ENCODE data around the gene SLC1A2.

SLC1A2 gene

DNA sequence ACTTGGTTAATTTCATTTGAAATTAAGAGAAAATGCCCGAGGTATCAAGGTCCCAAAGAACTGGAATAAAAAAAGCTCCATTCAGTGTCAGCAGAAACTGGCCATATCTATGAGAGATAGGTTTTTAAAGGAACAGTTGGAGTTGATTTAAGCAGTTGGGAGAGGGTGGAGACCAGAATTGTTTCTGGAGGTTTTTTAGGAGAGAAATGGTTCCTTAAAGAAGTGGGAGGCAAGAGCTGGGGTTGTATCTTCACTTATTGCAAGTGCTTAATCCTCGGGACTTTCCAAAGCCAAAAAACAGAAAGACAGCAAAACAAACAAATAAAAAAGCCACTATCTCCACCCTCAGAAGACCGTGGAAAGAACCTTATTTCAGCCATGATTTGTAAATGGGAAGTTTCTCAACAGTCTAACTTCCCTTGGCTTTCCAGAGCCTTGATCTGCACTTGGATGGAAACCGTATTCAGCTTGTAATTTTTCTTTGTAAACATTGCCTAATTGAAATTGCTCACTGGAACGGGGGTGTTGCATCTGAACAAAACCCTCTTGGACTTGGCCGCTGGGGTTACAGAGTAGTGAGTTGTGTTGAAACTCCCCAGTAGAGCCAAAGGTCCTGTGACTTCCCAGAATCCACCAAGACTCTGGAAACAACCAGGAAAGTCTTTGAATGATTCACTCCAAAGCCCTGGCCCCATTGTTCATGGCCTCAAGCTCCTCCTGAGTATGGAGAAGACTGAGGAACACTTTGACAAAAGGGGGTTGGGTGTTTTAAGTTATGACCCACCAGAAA, 115.6 kb downstream of the SLC1A2 start:
- CTCF ChIA-PET, result interaction anchor here (3.5 kb wide), 1 partner anchor 8 kb away, joined by 12 read pairs; no protein-coding TSS in a partner anchor
- POLR2A ChIA-PET, result no interaction called here
- DNase-seq (ENCODE audit: extremely low spot score), result no peak
- no peak for TF ChIP-seq SP1 (IDR thresholded peaks at IDR 0.05)
- TF ChIP-seq, protein P1, sequence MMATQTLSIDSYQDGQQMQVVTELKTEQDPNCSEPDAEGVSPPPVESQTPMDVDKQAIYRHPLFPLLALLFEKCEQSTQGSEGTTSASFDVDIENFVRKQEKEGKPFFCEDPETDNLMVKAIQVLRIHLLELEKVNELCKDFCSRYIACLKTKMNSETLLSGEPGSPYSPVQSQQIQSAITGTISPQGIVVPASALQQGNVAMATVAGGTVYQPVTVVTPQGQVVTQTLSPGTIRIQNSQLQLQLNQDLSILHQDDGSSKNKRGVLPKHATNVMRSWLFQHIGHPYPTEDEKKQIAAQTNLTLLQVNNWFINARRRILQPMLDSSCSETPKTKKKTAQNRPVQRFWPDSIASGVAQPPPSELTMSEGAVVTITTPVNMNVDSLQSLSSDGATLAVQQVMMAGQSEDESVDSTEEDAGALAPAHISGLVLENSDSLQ (IDR thresholded peaks at IDR 0.05), result no peak
- no peak for TF ChIP-seq FOXM1 (IDR thresholded peaks at IDR 0.05; ENCODE audit: borderline replicate concordance)
- no peak for TF ChIP-seq SUZ12 (IDR thresholded peaks at IDR 0.05)
- TF ChIP-seq FOXA1 (IDR thresholded peaks at IDR 0.05), result no peak
- no peak for TF ChIP-seq LEF1 (IDR thresholded peaks at IDR 0.05; ENCODE audit: borderline replicate concordance)
- no peak for TF ChIP-seq NFRKB (IDR thresholded peaks at IDR 0.05)
- no peak for TF ChIP-seq L3MBTL2 (conservative IDR thresholded peaks at IDR 0.05)
- TF ChIP-seq ARNT (IDR thresholded peaks at IDR 0.05), result no peak
- TF ChIP-seq ZNF384 (IDR thresholded peaks at IDR 0.05), result no peak

DNA sequence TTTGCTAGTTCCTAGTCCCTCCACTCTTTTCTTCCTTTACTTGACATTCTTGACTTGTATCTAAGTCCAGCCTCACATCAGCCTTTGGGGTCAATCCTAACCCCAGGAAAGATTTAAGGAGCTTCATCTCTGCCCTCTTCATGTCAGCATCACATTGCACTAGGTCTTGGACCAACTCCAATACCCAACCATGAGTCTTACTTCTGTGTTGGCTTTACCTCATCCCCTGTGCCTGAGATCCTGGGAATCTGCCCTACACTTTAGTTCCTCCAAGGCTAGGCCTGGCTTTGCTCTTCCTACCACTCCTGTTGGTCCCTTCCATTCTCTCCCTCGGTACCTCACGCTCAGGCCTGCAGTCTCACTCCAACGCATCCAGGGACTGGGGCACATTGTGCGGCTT, 117.0 kb downstream of the SLC1A2 start:
- DNase-seq (ENCODE audit: extremely low spot score), result no peak
- TF ChIP-seq SP1 (IDR thresholded peaks at IDR 0.05) (no peak), SUZ12 (IDR thresholded peaks at IDR 0.05) (no peak), ELF4 (IDR thresholded peaks at IDR 0.05) (no peak), FOXA1 (IDR thresholded peaks at IDR 0.05) (no peak), ARNT (IDR thresholded peaks at IDR 0.05) (no peak)
- POLR2A ChIA-PET, result no interaction called here
- CTCF ChIA-PET, result no interaction called here

DNA sequence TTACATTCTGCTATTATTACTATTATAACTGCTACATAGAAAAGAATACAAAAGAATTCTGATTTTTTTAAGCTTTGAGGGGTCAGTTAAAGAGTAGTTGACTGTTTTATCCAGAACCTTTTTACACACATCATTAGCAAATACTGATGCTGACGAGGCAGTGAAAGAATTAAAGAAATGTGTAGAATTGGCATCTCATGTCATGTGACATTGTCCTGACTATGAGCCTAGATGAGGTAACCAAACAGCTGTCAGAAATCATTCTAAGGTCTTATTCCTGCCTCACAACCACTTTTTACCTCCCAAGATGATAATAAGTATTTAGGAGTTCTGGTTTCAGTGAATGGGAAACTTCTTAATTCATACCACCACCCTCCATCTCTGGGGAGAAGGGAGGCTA, 121.0 kb downstream of the SLC1A2 start:
- ChIA-PET CTCF (interaction anchor here (0.7 kb wide), 1 partner anchor 144 kb away, joined by 4 read pairs; no protein-coding TSS in a partner anchor), POLR2A (no interaction called here)
- TF ChIP-seq CTBP1 (IDR thresholded peaks at IDR 0.05; ENCODE audit: borderline replicate concordance), result no peak
- TF ChIP-seq ARNT (IDR thresholded peaks at IDR 0.05), result no peak
- no peak for TF ChIP-seq FOXA1 (IDR thresholded peaks at IDR 0.05)
- TF ChIP-seq L3MBTL2 (conservative IDR thresholded peaks at IDR 0.05), result no peak
- TF ChIP-seq, protein P1 (IDR thresholded peaks at IDR 0.05), result no peak
- no peak for TF ChIP-seq ZNF384 (IDR thresholded peaks at IDR 0.05)
- no peak for TF ChIP-seq BHLHE40 (IDR thresholded peaks at IDR 0.05; ENCODE audit: borderline replicate concordance)
- no peak for TF ChIP-seq FOXM1 (IDR thresholded peaks at IDR 0.05; ENCODE audit: borderline replicate concordance)
- DNase-seq (ENCODE audit: extremely low spot score), result no peak

DNA sequence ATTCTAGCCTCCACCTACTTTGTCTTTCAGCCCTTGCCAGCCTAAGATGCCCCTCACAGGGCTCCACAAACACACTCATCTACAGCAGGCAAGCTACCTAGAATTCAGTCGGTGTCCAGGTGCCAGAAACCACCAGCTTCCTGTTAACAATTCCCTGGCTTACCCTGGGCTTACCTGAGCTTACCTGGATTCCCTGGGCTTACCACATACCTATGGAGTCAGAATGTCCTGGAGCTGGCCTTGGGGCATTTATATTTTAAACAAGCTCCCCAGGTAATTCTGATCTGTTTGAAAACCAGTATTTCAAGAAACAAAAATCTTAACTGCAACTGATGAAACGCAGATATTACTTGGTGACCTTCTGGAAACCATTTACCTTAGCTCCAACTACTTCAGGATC, 123.6 kb downstream of the SLC1A2 start:
- no peak for TF ChIP-seq ARNT (IDR thresholded peaks at IDR 0.05)
- no peak for TF ChIP-seq L3MBTL2 (conservative IDR thresholded peaks at IDR 0.05)
- TF ChIP-seq LEF1 (IDR thresholded peaks at IDR 0.05; ENCODE audit: borderline replicate concordance), result no peak
- TF ChIP-seq CTBP1 (IDR thresholded peaks at IDR 0.05; ENCODE audit: borderline replicate concordance), result no peak
- TF ChIP-seq BHLHE40 (IDR thresholded peaks at IDR 0.05; ENCODE audit: borderline replicate concordance), result no peak
- no peak for TF ChIP-seq FOXM1 (IDR thresholded peaks at IDR 0.05; ENCODE audit: borderline replicate concordance)
- no peak for TF ChIP-seq FOXA1 (IDR thresholded peaks at IDR 0.05)
- TF ChIP-seq ELF4 (IDR thresholded peaks at IDR 0.05), result no peak
- TF ChIP-seq SP1 (IDR thresholded peaks at IDR 0.05), result no peak
- TF ChIP-seq NFRKB (IDR thresholded peaks at IDR 0.05), result no peak
- no peak for TF ChIP-seq TARDBP (IDR thresholded peaks at IDR 0.05)
- no peak for TF ChIP-seq HDGF (IDR thresholded peaks at IDR 0.05; ENCODE audit: borderline replicate concordance)
- no peak for TF ChIP-seq SUZ12 (IDR thresholded peaks at IDR 0.05)
- TF ChIP-seq, protein P1 (IDR thresholded peaks at IDR 0.05), result no peak
- no peak for TF ChIP-seq FOXK2 (IDR thresholded peaks at IDR 0.05)
- DNase-seq (ENCODE audit: extremely low spot score), result no peak
- POLR2A ChIA-PET, result no interaction called here
- CTCF ChIA-PET, result interaction anchor here (2.9 kb wide), 1 partner anchor 10 kb away, joined by 12 read pairs; no protein-coding TSS in a partner anchor

DNA sequence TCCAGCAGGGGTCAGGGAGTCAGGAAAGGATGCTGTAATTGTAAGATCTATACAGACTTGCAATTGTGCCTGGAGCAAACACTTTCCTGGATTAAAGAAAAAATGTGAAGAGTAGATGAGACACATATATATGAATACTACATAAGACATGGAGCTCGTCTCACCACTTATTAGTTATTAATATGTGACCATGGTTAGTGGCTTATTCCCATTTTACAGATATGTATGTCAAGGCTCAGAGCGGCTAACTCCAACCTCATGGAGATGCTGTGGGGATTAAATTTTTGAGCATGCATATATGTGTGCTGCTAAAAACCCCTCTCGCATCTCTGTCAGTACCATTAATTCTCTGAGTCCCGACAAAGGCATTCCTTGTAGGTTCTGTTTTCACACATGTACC, 125.7 kb downstream of the SLC1A2 start:
- CTCF ChIA-PET, result no interaction called here
- TF ChIP-seq HDGF (IDR thresholded peaks at IDR 0.05; ENCODE audit: borderline replicate concordance), result no peak
- no peak for TF ChIP-seq NFRKB (IDR thresholded peaks at IDR 0.05)
- TF ChIP-seq LEF1 (IDR thresholded peaks at IDR 0.05; ENCODE audit: borderline replicate concordance), result no peak
- no peak for TF ChIP-seq ARNT (IDR thresholded peaks at IDR 0.05)
- no peak for TF ChIP-seq SP1 (IDR thresholded peaks at IDR 0.05)
- no peak for TF ChIP-seq CTBP1 (IDR thresholded peaks at IDR 0.05; ENCODE audit: borderline replicate concordance)
- TF ChIP-seq L3MBTL2 (conservative IDR thresholded peaks at IDR 0.05), result no peak
- TF ChIP-seq ZNF384 (IDR thresholded peaks at IDR 0.05), result no peak
- no peak for TF ChIP-seq FOXM1 (IDR thresholded peaks at IDR 0.05; ENCODE audit: borderline replicate concordance)
- no peak for TF ChIP-seq FOXK2 (IDR thresholded peaks at IDR 0.05)
- TF ChIP-seq, protein P1 (IDR thresholded peaks at IDR 0.05), result no peak
- TF ChIP-seq ELF4 (IDR thresholded peaks at IDR 0.05), result no peak
- TF ChIP-seq FOXA1 (IDR thresholded peaks at IDR 0.05), result no peak
- TF ChIP-seq SUZ12 (IDR thresholded peaks at IDR 0.05), result no peak
- TF ChIP-seq TARDBP (IDR thresholded peaks at IDR 0.05), result no peak
- POLR2A ChIA-PET, result no interaction called here
- DNase-seq (ENCODE audit: extremely low spot score), result no peak

DNA sequence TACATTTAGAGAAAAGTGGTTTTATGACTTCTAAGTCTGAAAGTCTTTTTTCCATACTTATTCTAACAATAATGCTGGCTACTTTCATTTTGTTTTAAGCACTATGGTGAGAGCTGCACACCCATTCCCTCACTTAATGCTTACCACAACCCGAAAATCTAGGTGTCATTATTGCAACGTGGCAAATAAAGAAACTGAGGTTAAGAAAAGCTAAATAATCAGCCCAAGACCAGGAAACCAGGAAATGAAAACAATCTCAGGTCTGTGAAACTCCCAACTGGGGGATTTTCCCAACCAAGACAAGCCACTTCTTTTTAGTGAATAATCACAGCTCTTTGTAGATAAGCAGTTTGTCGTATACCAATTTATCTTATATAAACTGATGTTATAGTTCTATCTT, 126.3 kb downstream of the SLC1A2 start:
- DNase-seq (ENCODE audit: extremely low spot score), result no peak
- POLR2A ChIA-PET, result no interaction called here
- CTCF ChIA-PET, result no interaction called here
- TF ChIP-seq L3MBTL2 (conservative IDR thresholded peaks at IDR 0.05) (no peak), FOXA1 (IDR thresholded peaks at IDR 0.05) (no peak), SUZ12 (IDR thresholded peaks at IDR 0.05) (no peak), ELF4 (IDR thresholded peaks at IDR 0.05) (no peak), HDGF (IDR thresholded peaks at IDR 0.05; ENCODE audit: borderline replicate concordance) (no peak), FOXK2 (IDR thresholded peaks at IDR 0.05) (no peak), NFRKB (IDR thresholded peaks at IDR 0.05) (no peak), FOXM1 (IDR thresholded peaks at IDR 0.05; ENCODE audit: borderline replicate concordance) (no peak), ARNT (IDR thresholded peaks at IDR 0.05) (no peak), BHLHE40 (IDR thresholded peaks at IDR 0.05; ENCODE audit: borderline replicate concordance) (no peak), ZNF384 (IDR thresholded peaks at IDR 0.05) (no peak), CTBP1 (IDR thresholded peaks at IDR 0.05; ENCODE audit: borderline replicate concordance) (no peak), SP1 (IDR thresholded peaks at IDR 0.05) (no peak), TARDBP (IDR thresholded peaks at IDR 0.05) (no peak), LEF1 (IDR thresholded peaks at IDR 0.05; ENCODE audit: borderline replicate concordance) (no peak)
- TF ChIP-seq, protein P1 (IDR thresholded peaks at IDR 0.05), result no peak

Measured in HEK293T (cell line).